KOPT-K1 (cell line): ENCODE results near the gene TANGO2.

Experiments
- H3K27ac ChIP-seq: fragments of 200-600 bp; sonication (generic); 2 replicates; pipeline ENCODE4 v1.5.1; 2016; ENCODE audit warnings: antibody characterized with exemption, mild to moderate bottlenecking, low read depth, low read length; ENCODE audit not compliant: poor library complexity, severe bottlenecking
- H3K36me3 ChIP-seq: fragments of 200-600 bp; sonication (generic); 2 replicates; pipeline ENCODE4 v1.5.1; 2017; ENCODE audit warnings: antibody characterized with exemption, mild to moderate bottlenecking, low read length, moderate library complexity; ENCODE audit not compliant: insufficient read depth
- H3K9me3 ChIP-seq: fragments of 200-600 bp; sonication (generic); 2 replicates; pipeline ENCODE4 v1.5.1; 2017; ENCODE audit warnings: antibody characterized with exemption, low read length, mild to moderate bottlenecking; ENCODE audit not compliant: insufficient read depth, poor library complexity, severe bottlenecking

The TANGO2 gene

GRCh38 chr22:20011993-20012740 lies 8.7 kb upstream of the TANGO2 start:
- no peak overlapping the region for H3K27ac ChIP-seq
- no peaks in the 10 kb centered on the region for H3K9me3 ChIP-seq
- H3K36me3 ChIP-seq = no peaks in the 10 kb centered on the region

GRCh38 chr22:20012741-20013331 lies 8.1 kb upstream of the TANGO2 start:
- Histone ChIP-seq H3K27ac (no peak overlapping the region), H3K9me3 (no peaks in the 10 kb centered on the region), H3K36me3 (no peaks in the 10 kb centered on the region)

- H3K27ac ChIP-seq = no peak overlapping the region
- H3K36me3 ChIP-seq = no peaks in the 10 kb centered on the region
Observed at GRCh38 chr22:20013382-20013871, 7.5 kb upstream of the TANGO2 start.

GRCh38 chr22:20014526-20015186 lies 6.3 kb upstream of the TANGO2 start:
- no peaks in the 10 kb centered on the region for H3K9me3 ChIP-seq
- H3K36me3 ChIP-seq = no peaks in the 10 kb centered on the region
- H3K27ac ChIP-seq = no peak overlapping the region

More at GRCh38 chr22:20013382-20013871, 7.5 kb upstream of the TANGO2 start:
- H3K9me3 ChIP-seq = no peaks in the 10 kb centered on the region

DNA sequence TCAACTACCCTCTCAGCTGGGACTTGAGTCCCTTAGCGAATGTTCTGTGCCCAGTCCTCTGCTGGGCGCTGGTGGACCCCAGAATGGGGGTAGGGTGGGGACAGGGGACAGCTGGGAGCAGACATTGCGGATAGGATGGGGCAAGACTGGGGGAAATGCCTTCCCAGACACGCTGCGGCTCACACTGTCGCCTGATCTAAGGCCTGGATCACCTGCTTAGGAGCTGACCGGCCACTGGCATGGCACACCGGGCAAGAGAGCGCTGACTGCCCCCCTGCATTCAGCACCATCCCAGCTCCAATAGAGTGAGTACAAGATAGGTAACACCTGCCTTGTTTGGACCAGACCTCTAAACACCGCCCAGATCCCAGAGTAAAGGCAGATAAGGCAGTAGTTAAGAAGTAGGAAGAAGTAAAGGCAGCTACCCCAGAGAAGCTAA lies 5.7 kb upstream of the TANGO2 start:
- Histone ChIP-seq H3K27ac (no peak overlapping the region), H3K36me3 (no peaks in the 10 kb centered on the region), H3K9me3 (no peaks in the 10 kb centered on the region)

- H3K9me3 ChIP-seq = no peaks in the 10 kb centered on the region
- H3K27ac ChIP-seq = no peak overlapping the region
Observed at GRCh38 chr22:20015971-20016733, 4.8 kb upstream of the TANGO2 start.

GRCh38 chr22:20016734-20017621 lies 3.9 kb upstream of the TANGO2 start, which contains the start of gene ARVCF:
Gene ARVCF (minus strand): TSS chr22:20016823. CDS start chr22:19990794, 26,029 bp downstream.
- H3K27ac ChIP-seq = no peak within 1 kb of the TSS
- no peaks in the 10 kb centered on the region for H3K36me3 ChIP-seq
- H3K9me3 ChIP-seq = no peaks in the 10 kb centered on the region

More at GRCh38 chr22:20015971-20016733, 4.8 kb upstream of the TANGO2 start:
- H3K36me3 ChIP-seq = no peaks in the 10 kb centered on the region

GRCh38 chr22:20017622-20017958 lies 3.3 kb upstream of the TANGO2 start:
- H3K36me3 ChIP-seq = no peaks in the 10 kb centered on the region
- H3K9me3 ChIP-seq = no peaks in the 10 kb centered on the region
- no peak overlapping the region for H3K27ac ChIP-seq

DNA sequence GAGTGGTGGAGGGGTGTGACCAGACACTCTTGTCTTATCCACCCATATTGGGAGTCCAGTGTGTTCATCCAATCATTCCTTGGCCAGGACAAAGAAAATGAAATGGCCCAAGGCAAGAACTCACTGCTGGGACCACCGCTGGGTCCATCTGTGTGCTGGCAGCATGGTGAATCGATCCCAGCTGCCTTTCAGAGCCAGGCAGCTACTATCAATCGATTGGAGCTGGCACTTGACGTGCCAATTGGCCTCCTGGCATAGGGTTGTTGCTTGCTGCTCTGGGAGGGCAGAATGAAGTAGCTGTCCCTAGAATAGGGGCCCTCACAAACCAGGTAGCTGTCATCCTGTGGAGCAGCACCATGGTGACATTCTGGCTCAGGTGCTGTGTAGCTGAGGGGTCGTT lies 2.9 kb upstream of the TANGO2 start:
- Histone ChIP-seq H3K9me3 (no peaks in the 10 kb centered on the region), H3K36me3 (no peaks in the 10 kb centered on the region), H3K27ac (no peak overlapping the region)

- H3K9me3 ChIP-seq = no peaks in the 10 kb centered on the region
- H3K36me3 ChIP-seq = no peaks in the 10 kb centered on the region
- H3K27ac ChIP-seq = peak overlapping the region; percentile 73
Observed at GRCh38 chr22:20019661-20020532, 1.0 kb upstream of the TANGO2 start.

DNA sequence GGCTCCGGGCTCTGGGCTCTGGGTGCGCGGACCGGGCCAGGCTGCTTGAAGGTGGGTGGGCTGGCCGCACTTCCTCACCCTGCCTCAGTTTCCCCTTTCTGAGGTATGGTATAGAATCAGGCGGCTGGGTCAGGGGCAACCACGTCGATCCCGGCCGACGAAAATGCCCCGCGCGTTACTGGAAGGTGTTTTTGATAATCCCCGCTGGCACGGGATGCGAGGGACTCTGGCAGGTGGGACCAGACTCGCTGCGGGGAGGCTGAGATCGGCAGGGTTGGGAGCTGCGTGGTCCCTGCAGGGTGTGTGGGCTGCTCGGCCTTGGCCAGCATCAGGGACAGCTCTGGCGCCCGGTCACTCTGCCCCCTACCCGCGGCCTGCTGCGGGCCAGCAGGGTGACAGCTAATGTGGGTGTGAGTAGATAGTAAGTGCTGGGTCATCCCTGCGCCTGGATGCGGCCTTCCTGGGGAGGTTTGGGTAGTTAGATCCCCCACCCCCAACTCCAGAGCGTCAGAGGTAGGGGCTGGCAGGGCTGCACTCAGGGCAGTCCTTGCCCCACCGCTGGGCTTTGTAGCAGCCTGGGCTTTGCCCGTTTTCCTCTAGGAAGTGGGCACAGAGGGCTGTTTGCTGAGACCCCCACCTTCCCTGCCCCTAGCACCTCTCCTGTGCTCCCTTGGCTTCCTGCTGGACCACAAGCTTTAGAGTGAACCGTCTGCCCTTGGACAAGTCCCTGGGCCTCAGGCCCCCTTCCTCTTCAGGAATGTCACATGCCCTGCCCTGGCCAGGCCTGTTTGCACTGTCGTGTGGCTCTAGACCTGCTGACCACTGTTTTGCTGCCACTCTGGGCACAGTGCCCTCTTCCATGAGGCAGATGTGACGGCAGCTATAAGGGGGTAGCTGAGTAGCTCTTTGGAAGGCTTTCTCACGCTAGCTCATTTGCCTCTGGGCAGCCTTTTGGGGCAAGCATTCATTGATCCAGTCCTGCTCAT lies 579 bp downstream of the TANGO2 start:
- Histone ChIP-seq H3K27ac (peak overlapping the region; percentile 73), H3K9me3 (no peaks in the 10 kb centered on the region), H3K36me3 (no peaks in the 10 kb centered on the region)

GRCh38 chr22:20022231-20022977 lies 1.5 kb downstream of the TANGO2 start:
- no peaks in the 10 kb centered on the region for H3K9me3 ChIP-seq
- no peak overlapping the region for H3K27ac ChIP-seq
- H3K36me3 ChIP-seq = no peaks in the 10 kb centered on the region
